Measurements from ENCODE around the gene DAGLA.
A peak's percentile ranks its signal among the peaks of the same experiment; 100 is the strongest.

Gene DAGLA

GRCh38 chr11:61754534-61755482 is 74.6 kb downstream of the DAGLA start:
- H3K27ac ChIP-seq: no peak overlapping the region
- no peak overlapping the region for H3K4me3 ChIP-seq
- TF ChIP-seq POLR2AphosphoS5 (IDR thresholded peaks at IDR 0.05; ENCODE audit: borderline replicate concordance, low read depth, low read length) (no peak), EZH2 (IDR thresholded peaks at IDR 0.05) (no peak), FOXP2 (optimal IDR thresholded peaks at IDR 0.05; ENCODE audit: control extremely low read depth, extremely low read length, insufficient read depth) (no peak)
- H3K9me3 ChIP-seq (ENCODE audit: low read depth, low read length): no peaks in the 10 kb centered on the region
- no peaks in the 10 kb centered on the region for H3K36me3 ChIP-seq (ENCODE audit: insufficient read depth, low read length)
- H3K9ac ChIP-seq (ENCODE audit: insufficient read length): no peak overlapping the region
- DNase-seq (ENCODE audit: low read depth, low spot score): no peak

DNA sequence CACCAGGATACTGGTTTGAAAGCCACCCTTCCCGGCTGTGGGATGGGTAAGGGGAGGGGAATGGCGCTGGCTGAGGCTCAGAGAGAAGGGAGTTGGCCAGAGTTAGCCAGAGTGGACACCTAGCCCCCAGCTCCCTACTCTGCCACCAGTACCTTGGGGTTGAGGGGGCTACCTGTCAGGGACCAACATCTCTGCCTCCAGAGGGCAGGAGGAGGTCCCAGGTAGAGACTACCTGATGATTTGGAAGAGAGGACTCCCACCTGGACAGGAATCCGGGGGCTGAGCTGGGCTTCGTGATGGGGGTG is 75.9 kb downstream of the DAGLA start:
- DNase-seq (ENCODE audit: low read depth, low spot score): no peak
- H3K9me3 ChIP-seq (ENCODE audit: low read depth, low read length): no peaks in the 10 kb centered on the region
- H3K27ac ChIP-seq: peak overlapping the region; percentile 73
- no peak overlapping the region for H3K4me3 ChIP-seq
- TF ChIP-seq FOXP2 (optimal IDR thresholded peaks at IDR 0.05; ENCODE audit: control extremely low read depth, extremely low read length, insufficient read depth) (no peak), POLR2AphosphoS5 (IDR thresholded peaks at IDR 0.05; ENCODE audit: borderline replicate concordance, low read depth, low read length) (no peak), EZH2 (IDR thresholded peaks at IDR 0.05) (no peak)
- H3K36me3 ChIP-seq (ENCODE audit: insufficient read depth, low read length): no peaks in the 10 kb centered on the region
- no peak overlapping the region for H3K9ac ChIP-seq (ENCODE audit: insufficient read length)

DNA sequence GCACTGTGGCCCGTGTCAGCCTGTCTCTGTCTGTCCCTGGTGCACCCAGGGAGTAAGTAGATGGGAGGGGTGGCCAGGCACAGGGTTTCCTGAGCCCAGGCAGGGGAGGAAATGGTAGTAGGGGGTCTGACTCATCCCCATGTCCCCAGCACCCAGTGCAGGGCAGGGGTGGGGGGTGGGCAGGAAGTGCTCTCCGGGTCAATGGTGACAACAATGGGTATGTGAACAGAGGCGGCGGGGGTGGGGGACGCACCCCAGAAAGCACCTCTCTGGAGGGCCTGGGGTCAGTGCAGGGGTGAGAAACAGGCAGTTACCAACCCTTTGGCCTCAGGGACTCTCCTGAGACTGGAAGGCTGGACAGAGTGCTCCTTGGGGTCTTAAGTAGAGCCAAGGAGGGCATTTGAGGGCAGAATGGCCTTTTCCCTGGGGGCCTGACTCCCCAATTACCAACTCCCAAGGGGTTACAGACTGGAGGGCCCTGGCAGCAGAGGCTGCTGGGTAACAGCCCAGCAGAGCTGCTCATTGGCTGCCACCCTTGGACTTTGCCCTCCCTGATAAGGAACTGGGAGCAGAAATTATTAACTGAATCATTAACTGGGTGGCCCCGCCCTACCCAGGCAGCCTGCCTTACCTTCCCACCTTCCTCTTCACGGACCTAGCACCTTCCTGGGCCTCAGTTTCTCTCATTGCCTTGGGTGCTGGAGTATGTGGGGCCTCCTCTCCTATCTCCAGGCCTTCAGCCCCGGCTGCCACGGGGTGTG is 76.4 kb downstream of the DAGLA start:
- TF ChIP-seq EZH2 (IDR thresholded peaks at IDR 0.05) (no peak), POLR2AphosphoS5 (IDR thresholded peaks at IDR 0.05; ENCODE audit: borderline replicate concordance, low read depth, low read length) (0 out of 2 replicates have a peak, but pooled peaks have one; percentile 29)
- no peaks in the 10 kb centered on the region for H3K9me3 ChIP-seq (ENCODE audit: low read depth, low read length)
- H3K4me3 ChIP-seq: peak overlapping the region; percentile 37
- peak overlapping the region; percentile 73 for H3K27ac ChIP-seq
- DNase-seq (ENCODE audit: low read depth, low spot score): no peak
- H3K9ac ChIP-seq (ENCODE audit: insufficient read length): no peak overlapping the region
- H3K36me3 ChIP-seq (ENCODE audit: insufficient read depth, low read length): no peaks in the 10 kb centered on the region

DNA sequence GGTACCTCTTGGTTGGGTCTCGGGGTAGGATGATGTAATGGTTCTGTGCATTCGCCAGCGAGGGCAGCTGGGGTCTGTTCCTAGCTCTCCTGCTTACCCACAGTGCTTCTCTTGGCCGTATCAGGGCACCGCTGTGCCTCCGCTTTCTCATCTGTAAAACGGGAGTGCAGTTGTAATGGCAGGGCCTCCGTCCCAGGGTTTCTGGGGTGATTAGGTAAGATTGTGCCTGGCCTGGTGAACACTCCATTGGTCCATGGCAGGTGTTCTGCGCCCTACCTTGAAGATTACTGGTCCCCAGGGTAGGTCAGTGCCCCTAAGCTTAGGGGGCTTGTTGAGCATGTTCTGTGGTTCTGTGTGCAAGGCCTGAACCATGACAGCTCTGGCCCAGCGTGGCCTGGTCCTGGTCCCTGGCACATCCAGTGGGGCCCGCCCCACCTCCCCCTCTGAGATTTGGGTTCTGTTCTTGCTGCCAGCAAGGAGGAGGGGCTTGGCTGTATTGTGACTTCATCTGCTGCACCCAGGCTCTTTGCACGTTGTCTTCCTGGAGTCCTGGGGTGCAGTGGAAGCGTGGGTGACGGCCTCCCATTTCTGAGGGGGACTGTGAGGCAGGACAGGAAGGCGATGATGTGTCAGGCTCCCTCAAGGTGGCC is 77.1 kb downstream of the DAGLA start:
- no peak overlapping the region for H3K9ac ChIP-seq (ENCODE audit: insufficient read length)
- DNase-seq (ENCODE audit: low read depth, low spot score): no peak
- no peaks in the 10 kb centered on the region for H3K36me3 ChIP-seq (ENCODE audit: insufficient read depth, low read length)
- peak overlapping the region; percentile 37 for H3K4me3 ChIP-seq
- no peaks in the 10 kb centered on the region for H3K9me3 ChIP-seq (ENCODE audit: low read depth, low read length)
- TF ChIP-seq EZH2 (IDR thresholded peaks at IDR 0.05): no peak
- no peak for TF ChIP-seq POLR2AphosphoS5 (IDR thresholded peaks at IDR 0.05; ENCODE audit: borderline replicate concordance, low read depth, low read length)
- no peak for TF ChIP-seq FOXP2 (optimal IDR thresholded peaks at IDR 0.05; ENCODE audit: control extremely low read depth, extremely low read length, insufficient read depth)
- peak overlapping the region; percentile 73; the same call in 1 of the 2 replicates for H3K27ac ChIP-seq

GRCh38 chr11:61760946-61761345 is 80.8 kb downstream of the DAGLA start:
- no peak overlapping the region for H3K4me3 ChIP-seq
- no peak for DNase-seq (ENCODE audit: low read depth, low spot score)
- TF ChIP-seq EZH2 (IDR thresholded peaks at IDR 0.05) (no peak), FOXP2 (optimal IDR thresholded peaks at IDR 0.05; ENCODE audit: control extremely low read depth, extremely low read length, insufficient read depth) (no peak), POLR2AphosphoS5 (IDR thresholded peaks at IDR 0.05; ENCODE audit: borderline replicate concordance, low read depth, low read length) (no peak)
- H3K9me3 ChIP-seq (ENCODE audit: low read depth, low read length): no peaks in the 10 kb centered on the region
- no peak overlapping the region for H3K27ac ChIP-seq
- no peak overlapping the region for H3K9ac ChIP-seq (ENCODE audit: insufficient read length)
- H3K36me3 ChIP-seq (ENCODE audit: insufficient read depth, low read length): no peaks in the 10 kb centered on the region

DNA sequence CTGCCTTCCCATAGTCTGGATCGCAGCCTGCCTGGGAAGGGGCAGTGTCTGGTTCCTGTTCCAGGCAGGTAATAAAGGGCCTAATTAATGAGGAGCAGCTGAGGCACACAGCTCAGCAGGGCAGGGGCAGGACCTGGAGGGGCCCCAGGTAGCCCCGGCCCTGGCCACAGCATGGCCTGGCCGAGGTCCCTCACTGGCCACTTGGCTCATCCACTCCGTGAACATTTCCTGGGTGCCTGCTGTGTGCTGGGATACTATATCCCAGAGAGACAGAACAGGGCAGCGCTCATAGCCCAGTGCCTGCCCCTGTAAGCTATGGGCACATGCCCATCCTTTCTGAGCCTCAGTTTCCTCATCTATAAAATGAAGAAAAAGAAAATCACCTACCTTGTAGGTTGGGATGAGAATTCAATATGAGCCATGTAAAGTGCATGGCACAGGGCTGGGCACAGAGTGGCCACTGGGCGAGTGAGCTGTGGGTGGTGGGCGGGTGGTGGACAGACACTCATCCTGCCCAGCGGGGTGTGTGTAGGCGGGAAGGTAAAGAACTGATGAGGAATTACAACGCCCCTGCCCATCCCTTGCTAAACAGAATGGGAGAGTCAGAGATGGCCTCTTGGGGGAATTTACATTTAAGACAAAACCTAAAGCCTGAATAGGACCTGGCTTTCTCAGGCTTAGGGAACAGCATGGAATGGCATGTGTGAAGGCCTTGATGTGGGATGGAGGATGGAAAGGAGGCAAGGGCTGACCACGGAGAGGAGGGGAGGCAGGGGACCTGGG is 81.4 kb downstream of the DAGLA start:
- no peak for DNase-seq (ENCODE audit: low read depth, low spot score)
- Histone ChIP-seq H3K9me3 (ENCODE audit: low read depth, low read length) (no peaks in the 10 kb centered on the region), H3K4me3 (no peak overlapping the region), H3K9ac (ENCODE audit: insufficient read length) (no peak overlapping the region), H3K27ac (peak overlapping the region; percentile 57), H3K36me3 (ENCODE audit: insufficient read depth, low read length) (no peaks in the 10 kb centered on the region)
- TF ChIP-seq POLR2AphosphoS5 (IDR thresholded peaks at IDR 0.05; ENCODE audit: borderline replicate concordance, low read depth, low read length) (no peak), EZH2 (IDR thresholded peaks at IDR 0.05) (no peak), FOXP2 (optimal IDR thresholded peaks at IDR 0.05; ENCODE audit: control extremely low read depth, extremely low read length, insufficient read depth) (no peak)

DNA sequence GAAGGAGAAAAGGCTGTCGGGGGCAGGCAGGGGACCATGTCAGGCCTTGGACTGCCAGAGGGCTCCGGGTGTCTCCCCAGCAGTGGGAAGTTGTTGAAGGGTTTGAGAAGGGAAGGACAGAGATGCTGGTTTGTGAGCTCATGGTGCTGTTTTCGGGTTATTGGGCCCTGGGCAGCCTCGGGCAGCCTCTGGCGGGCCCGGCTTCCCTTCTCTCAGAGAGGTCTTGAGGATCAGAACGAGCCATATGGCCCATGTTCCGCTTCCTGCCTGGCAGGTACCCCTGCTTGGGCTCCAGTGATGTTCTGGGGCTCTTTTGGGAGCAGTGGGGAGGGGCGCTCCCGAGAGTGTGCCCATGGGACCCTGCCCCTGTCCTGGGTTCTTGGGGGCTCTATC is 82.0 kb downstream of the DAGLA start:
- no peaks in the 10 kb centered on the region for H3K9me3 ChIP-seq (ENCODE audit: low read depth, low read length)
- TF ChIP-seq EZH2 (IDR thresholded peaks at IDR 0.05): no peak
- TF ChIP-seq POLR2AphosphoS5 (IDR thresholded peaks at IDR 0.05; ENCODE audit: borderline replicate concordance, low read depth, low read length): no peak
- TF ChIP-seq FOXP2 (optimal IDR thresholded peaks at IDR 0.05; ENCODE audit: control extremely low read depth, extremely low read length, insufficient read depth): no peak
- no peak overlapping the region for H3K9ac ChIP-seq (ENCODE audit: insufficient read length)
- no peak overlapping the region for H3K4me3 ChIP-seq
- no peaks in the 10 kb centered on the region for H3K36me3 ChIP-seq (ENCODE audit: insufficient read depth, low read length)
- peak overlapping the region; percentile 57 for H3K27ac ChIP-seq
- no peak for DNase-seq (ENCODE audit: low read depth, low spot score)

Data from SK-N-MC (cell line).